K562 (cell line): ENCODE measurements around the gene RPS15A. TPM values are rescaled to one million over a fixed set of nuclear protein-coding genes. Genes with fewer than 3 reads are reported as not detected.

ENCODE experiments used
- CBX3 ChIP-seq, 2 experiments: IDR thresholded peaks; 1 replicate in 1 of 2; 2 replicates in 1 of 2; pipeline ENCODE4 v1.6.1; 2012; ENCODE audit warnings: inconsistent platforms in 2 of 2, low read length in 2 of 2, borderline replicate concordance in 1 of 2, control low read depth in 1 of 2
- CBX5 ChIP-seq: IDR thresholded peaks from 2 replicates; pipeline ENCODE4 v1.6.1; 2014; ENCODE audit warnings: low read depth, borderline replicate concordance
- CCAR2 ChIP-seq: fragments of 200-400 bp; formaldehyde crosslinking; IDR thresholded peaks from 2 replicates; pipeline ENCODE4 v1.6.1; 2017; ENCODE audit warnings: mild to moderate bottlenecking, low read depth, low read length
- CREB1 ChIP-seq, 2 experiments: sonication (generic) in 1 of 2; formaldehyde crosslinking in 1 of 2; IDR thresholded peaks; 2 replicates each; pipeline versions ENCODE4 v1.6.1 to v1.8.0; 2012 to 2022; ENCODE audit warnings: inconsistent platforms in 1 of 2, mild to moderate bottlenecking in 1 of 2, missing genetic modification reagents in 1 of 2, moderate library complexity in 1 of 2
- CUX1 ChIP-seq: fragments of 200-800 bp; sonication (Bioruptor generic); IDR thresholded peaks from 2 replicates; pipeline ENCODE4 v1.6.1; 2016; ENCODE audit warnings: missing genetic modification characterization, missing compliant biosample characterization
- DDX20 ChIP-seq: fragments of 450-650 bp; IDR thresholded peaks from 2 replicates; pipeline ENCODE4 v1.6.1; 2016; ENCODE audit warnings: missing genetic modification characterization, low read depth, mild to moderate bottlenecking, missing compliant biosample characterization, moderate library complexity
- ELF4 ChIP-seq: fragments of 450-650 bp; formaldehyde crosslinking; IDR thresholded peaks from 2 replicates; pipeline ENCODE4 v1.4.0; 2022; ENCODE audit warnings: missing genetic modification characterization
- FOXK1 ChIP-seq: sonication (generic); formaldehyde crosslinking; IDR thresholded peaks from 2 replicates; pipeline ENCODE4 v1.8.0; 2022; ENCODE audit warnings: missing genetic modification reagents, mild to moderate bottlenecking, borderline replicate concordance
- FOXM1 ChIP-seq, 2 experiments: fragments of 450-650 bp in 1 of 2; sonication (generic) in 1 of 2; formaldehyde crosslinking in 1 of 2; IDR thresholded peaks; 2 replicates each; pipeline versions ENCODE4 v1.6.1 to v1.9.0; 2017 to 2022; ENCODE audit warnings: low read depth in 2 of 2, mild to moderate bottlenecking in 2 of 2, missing genetic modification reagents in 1 of 2, moderate library complexity in 1 of 2
- KLF10 ChIP-seq: fragments of 250-450 bp; sonication (Bioruptor Pico); IDR thresholded peaks from 2 replicates; pipeline ENCODE4 v1.6.1; 2021; ENCODE audit warnings: matching md5 sums
- MAZ ChIP-seq, 2 experiments: fragments of 450-650 bp in 1 of 2; sonication (generic) in 1 of 2; formaldehyde crosslinking; IDR thresholded peaks in 1 of 2; conservative IDR thresholded peaks in 1 of 2; 2 replicates each; pipeline versions ENCODE4 v1.4.0 to v1.5.0; 2020; ENCODE audit warnings: mild to moderate bottlenecking in 1 of 2, missing genetic modification reagents in 1 of 2
- MITF ChIP-seq: IDR thresholded peaks from 2 replicates; pipeline ENCODE4 v1.6.1; 2014; ENCODE audit warnings: antibody characterized with exemption
- MTA1 ChIP-seq: fragments of 450-650 bp; IDR thresholded peaks from 2 replicates; pipeline ENCODE4 v1.6.1; 2017; ENCODE audit warnings: borderline replicate concordance
- NR1H2 ChIP-seq: sonication (generic); formaldehyde crosslinking; IDR thresholded peaks from 2 replicates; pipeline ENCODE4 v1.4.0; 2020; ENCODE audit warnings: mild to moderate bottlenecking, missing genetic modification reagents
- PML ChIP-seq: IDR thresholded peaks from 2 replicates; pipeline ENCODE4 v1.6.1; 2012; ENCODE audit warnings: low read length, inconsistent platforms
- PTRF ChIP-seq: fragments of 450-650 bp; IDR thresholded peaks from 2 replicates; pipeline ENCODE4 v1.6.1; 2016; ENCODE audit warnings: mild to moderate bottlenecking, missing genetic modification characterization, missing compliant biosample characterization
- SMAD3 ChIP-seq: fragments of 450-650 bp; formaldehyde crosslinking; conservative IDR thresholded peaks from 2 replicates; pipeline ENCODE4 v1.4.0; 2020; ENCODE audit warnings: mild to moderate bottlenecking
- ZNF584 ChIP-seq: fragments of 200-800 bp; sonication (Bioruptor generic); IDR thresholded peaks from 2 replicates; pipeline ENCODE4 v1.6.1; 2016; ENCODE audit warnings: low read depth, mild to moderate bottlenecking, missing genetic modification characterization, missing compliant biosample characterization
- ZNF76 ChIP-seq: fragments of 250-450 bp; sonication (Bioruptor Pico); IDR thresholded peaks from 2 replicates; pipeline ENCODE4 v1.4.0; 2020; ENCODE audit warnings: mild to moderate bottlenecking, moderate library complexity, borderline replicate concordance
- polyA plus RNA-seq, 8 experiments: library from polyadenylated mRNA; depleted of rRNA in 4 of 8; stranded (reverse) in 5 of 8; unstranded in 3 of 8; fragments of >200 nt; fragmentation: Nextera tagmentation in 2 of 8; fragmentation: Illumina TruSeq in 1 of 8; extraction: Ambion mirVana in 2 of 8; extraction: Trizol in 1 of 8; gene quantifications; 2 replicates each; pipeline versions ENCODE4 v1.2.1 to v1.2.3, GENCODE V29; 2011 to 2014; ENCODE audit warnings: inconsistent platforms in 1 of 8, missing spikeins in 1 of 8
- total RNA-seq, 7 experiments: library from RNA; depleted of rRNA in 6 of 7; stranded (reverse); fragments of >200 nt in 6 of 7; fragmentation: Illumina TruSeq in 2 of 7; extraction: Trizol in 2 of 7; gene quantifications; 2 replicates each; pipeline versions ENCODE4 v1.2.1 to v1.2.3, GENCODE V29; 2011 to 2021; ENCODE audit warnings: low replicate concordance in 1 of 7

Gene RPS15A
- total and polyA plus RNA-seq, 9 of the 15 experiments (the other 6 are each of a cell fraction or from before 2014, with no cell fraction given) = 1,397 to 5,474 (median 2,798) TPM

- TF ChIP-seq CUX1 (CRISPR knock-in tag) (no peak), ELF4 (CRISPR knock-in tag) (0 out of 2 replicates have a peak, but pooled peaks have one; percentile 13), MTA1 (peak; percentile 57; the same call in 1 of the 2 replicates), ZNF76 (CRISPR knock-in tag) (peak; percentile 84; the same call in 1 of the 2 replicates), SMAD3 (CRISPR knock-in tag) (no peak), CCAR2 (no peak), NR1H2 (CRISPR knock-in tag) (no peak; the same call in 1 of the 2 replicates), PTRF (tag) (no peak), DDX20 (tag) (no peak), FOXK1 (CRISPR knock-in tag) (no peak), PML (peak; percentile 90), MITF (no peak), KLF10 (no peak), FOXM1 (IDR thresholded peaks at IDR 0.05; ENCODE audit: low read depth) (peak; percentile 67), FOXM1 (CRISPR knock-in tag; IDR thresholded peaks at IDR 0.05; ENCODE audit: low read depth) (0 out of 2 replicates have a peak, but pooled peaks have one; percentile 63), MAZ (CRISPR knock-in tag; conservative IDR thresholded peaks at IDR 0.05 in 1 of 2, IDR thresholded peaks at IDR 0.05 in 1 of 2) (peak; percentile 83 to 85), CBX3 (IDR thresholded peaks at IDR 0.05; ENCODE audit: borderline replicate concordance in 1 of 2, low read length in 2 of 2) (peak in 1 of 2 experiments; percentile 73; a peak in 1 of 3 replicates), CBX5 (no peak), ZNF584 (CRISPR knock-in tag) (no peak), CREB1 (IDR thresholded peaks at IDR 0.05) (peak; percentile 45; the same call in 1 of the 2 replicates), CREB1 (CRISPR knock-in tag; IDR thresholded peaks at IDR 0.05) (peak; percentile 76; the same call in 1 of the 2 replicates)
Measured at GRCh38 chr16:18789850-18790706, at the start of gene RPS15A (continued).
